Type B pancreatic cell (in vitro differentiated cells): Measurements from ENCODE around the gene FRZB. TPM values are rescaled to one million over a fixed set of nuclear protein-coding genes. Genes with fewer than 3 reads are reported as not detected.
"Not testable (repeated sequence)": the region's sequence is repeated elsewhere in the genome, so short reads cannot be mapped to it uniquely, and the experiment has no call there.

Experiments
- DNase-seq: peaks from one replicate; pipeline ENCODE4 v3.0.0; 2021; ENCODE audit warnings: mixed read lengths; ENCODE audit not compliant: unreplicated experiment; ENCODE audit errors: extremely low spot score
- H3K27ac Mint-ChIP-seq: 2 replicates; pipeline ENCODE4 v1.8.0; 2021; ENCODE audit warnings: mild to moderate bottlenecking, mixed read lengths
- H3K27me3 Mint-ChIP-seq: 2 replicates; pipeline ENCODE4 v1.8.0; 2021; ENCODE audit warnings: mixed read lengths
- H3K36me3 Mint-ChIP-seq: 2 replicates; pipeline ENCODE4 v1.8.0; 2021; ENCODE audit warnings: mixed read lengths
- H3K4me1 Mint-ChIP-seq: one replicate; pipeline ENCODE4 v1.8.0; 2021; ENCODE audit warnings: mixed read lengths; ENCODE audit not compliant: unreplicated experiment
- H3K4me3 Mint-ChIP-seq: 2 replicates; pipeline ENCODE4 v1.8.0; 2021; ENCODE audit warnings: mild to moderate bottlenecking, mixed read lengths
- H3K9me3 Mint-ChIP-seq: 2 replicates; pipeline ENCODE4 v1.8.0; 2021; ENCODE audit warnings: mixed read lengths
- total RNA-seq: library from RNA; stranded (reverse); gene quantifications from 2 replicates; pipeline ENCODE4 v1.2.1, GENCODE V29; 2021; ENCODE audit warnings: low replicate concordance
- TF ChIP-seq, protein P1 (sequence below): fragments of 200-600 bp; sonication (generic); conservative IDR thresholded peaks from 2 replicates; pipeline ENCODE4 v1.5.0; 2021; ENCODE audit warnings: antibody characterized with exemption, mild to moderate bottlenecking

FRZB gene
- total RNA-seq, 1 donor from 2014 or later, result 17.1 TPM

DNA sequence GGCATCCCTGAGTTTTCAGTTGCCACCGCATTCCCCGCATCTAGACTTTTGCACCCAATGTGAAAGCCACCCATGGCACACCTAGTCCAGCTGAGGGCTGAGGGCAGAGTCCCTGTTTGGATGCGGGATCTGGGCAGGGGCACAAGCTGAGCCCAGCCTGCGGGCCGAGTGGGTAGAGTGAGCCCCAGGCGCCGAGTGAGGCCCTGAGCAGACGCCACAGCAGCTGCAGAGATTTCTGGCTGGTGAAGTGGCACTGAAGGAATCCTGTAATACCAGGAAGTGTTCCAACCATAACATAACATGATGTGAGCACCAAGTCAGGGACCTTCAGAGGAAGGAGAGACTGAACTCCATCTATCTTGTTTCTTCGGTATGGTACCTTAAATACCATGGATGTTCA lies 27.7 kb upstream of the FRZB start:
- no peaks in the 10 kb centered on the region for H3K27me3 Mint-ChIP-seq
- no peak for DNase-seq
- no peak overlapping the region for H3K27ac Mint-ChIP-seq
- H3K4me1 Mint-ChIP-seq, result peaks cover 9% of the 10 kb centered on the region
- TF ChIP-seq, protein P1, sequence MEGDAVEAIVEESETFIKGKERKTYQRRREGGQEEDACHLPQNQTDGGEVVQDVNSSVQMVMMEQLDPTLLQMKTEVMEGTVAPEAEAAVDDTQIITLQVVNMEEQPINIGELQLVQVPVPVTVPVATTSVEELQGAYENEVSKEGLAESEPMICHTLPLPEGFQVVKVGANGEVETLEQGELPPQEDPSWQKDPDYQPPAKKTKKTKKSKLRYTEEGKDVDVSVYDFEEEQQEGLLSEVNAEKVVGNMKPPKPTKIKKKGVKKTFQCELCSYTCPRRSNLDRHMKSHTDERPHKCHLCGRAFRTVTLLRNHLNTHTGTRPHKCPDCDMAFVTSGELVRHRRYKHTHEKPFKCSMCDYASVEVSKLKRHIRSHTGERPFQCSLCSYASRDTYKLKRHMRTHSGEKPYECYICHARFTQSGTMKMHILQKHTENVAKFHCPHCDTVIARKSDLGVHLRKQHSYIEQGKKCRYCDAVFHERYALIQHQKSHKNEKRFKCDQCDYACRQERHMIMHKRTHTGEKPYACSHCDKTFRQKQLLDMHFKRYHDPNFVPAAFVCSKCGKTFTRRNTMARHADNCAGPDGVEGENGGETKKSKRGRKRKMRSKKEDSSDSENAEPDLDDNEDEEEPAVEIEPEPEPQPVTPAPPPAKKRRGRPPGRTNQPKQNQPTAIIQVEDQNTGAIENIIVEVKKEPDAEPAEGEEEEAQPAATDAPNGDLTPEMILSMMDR, result no peak
- H3K36me3 Mint-ChIP-seq, result no peaks in the 10 kb centered on the region
- no peaks in the 10 kb centered on the region for H3K9me3 Mint-ChIP-seq
- H3K4me3 Mint-ChIP-seq, result no peak overlapping the region

DNA sequence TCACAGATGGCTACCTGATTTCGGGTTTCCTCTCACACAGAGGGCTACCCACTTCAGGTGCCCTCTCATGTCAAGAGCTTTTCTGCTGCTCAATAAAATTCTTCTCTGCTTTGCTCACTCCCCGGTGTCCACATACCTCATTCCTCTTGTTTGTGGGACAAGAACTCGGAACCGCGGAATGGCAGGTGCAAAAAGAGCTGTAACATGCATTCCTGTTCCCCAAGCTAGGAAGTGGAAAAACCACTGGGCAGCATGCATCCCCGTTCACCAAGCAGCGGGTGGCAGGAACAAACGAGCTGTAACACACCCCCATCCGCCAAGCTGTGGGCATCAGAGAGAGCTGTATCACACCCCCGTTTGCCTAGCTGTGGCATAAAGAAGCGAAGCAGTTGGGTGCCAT lies 27.2 kb upstream of the FRZB start:
- Mint-ChIP-seq H3K27me3 (no peaks in the 10 kb centered on the region), H3K4me1 (peaks cover 9% of the 10 kb centered on the region), H3K4me3 (no peak overlapping the region), H3K27ac (no peak overlapping the region), H3K9me3 (no peaks in the 10 kb centered on the region), H3K36me3 (no peaks in the 10 kb centered on the region)
- TF ChIP-seq, protein P1, result no peak
- DNase-seq, result no peak

DNA sequence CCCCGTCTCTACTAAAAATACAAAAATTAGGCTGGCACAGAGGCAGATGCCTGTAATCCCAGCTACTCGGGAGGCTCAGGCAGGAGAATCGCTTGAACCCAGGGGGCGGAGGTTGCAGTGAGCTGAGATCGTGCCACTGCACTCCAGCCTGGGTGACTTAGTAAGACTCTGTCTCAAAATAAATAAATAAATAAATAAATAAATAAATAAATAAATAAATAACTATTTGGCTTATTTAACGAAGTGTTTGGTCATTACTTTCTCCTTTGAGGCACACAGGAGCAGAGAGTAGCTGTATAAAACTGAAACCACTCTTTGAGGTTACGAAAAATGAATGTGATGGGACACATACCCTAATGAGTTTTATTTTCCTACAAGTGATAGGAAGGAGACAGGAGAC lies 26.6 kb upstream of the FRZB start:
- not testable (repeated sequence) for DNase-seq, H3K4me3 Mint-ChIP-seq, H3K36me3 Mint-ChIP-seq, H3K27ac Mint-ChIP-seq, H3K4me1 Mint-ChIP-seq, H3K27me3 Mint-ChIP-seq, H3K9me3 Mint-ChIP-seq

DNA sequence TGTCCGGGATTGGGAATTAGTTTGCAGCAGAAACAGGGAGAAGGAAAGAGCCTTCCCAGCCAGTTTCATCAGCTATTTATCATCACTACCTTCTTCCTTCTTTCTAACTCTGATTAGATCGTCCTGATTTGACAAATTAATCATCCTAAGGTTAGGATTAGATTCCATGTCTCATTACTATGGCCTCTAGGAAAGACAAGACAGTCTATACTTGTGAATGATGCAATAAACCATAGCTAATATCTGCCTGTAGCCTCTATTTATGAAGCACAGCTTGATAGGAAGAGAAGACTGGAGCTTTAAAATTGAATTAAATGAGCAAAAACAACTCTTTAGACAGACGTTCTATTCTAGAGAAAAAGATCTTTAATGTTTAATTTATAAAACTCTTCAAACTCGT lies 25.2 kb upstream of the FRZB start:
- DNase-seq, result no peak
- H3K27ac Mint-ChIP-seq, result no peak overlapping the region
- TF ChIP-seq, protein P1, result no peak
- H3K4me3 Mint-ChIP-seq, result no peak overlapping the region
- H3K4me1 Mint-ChIP-seq, result peaks cover 9% of the 10 kb centered on the region
- H3K9me3 Mint-ChIP-seq, result no peaks in the 10 kb centered on the region
- H3K36me3 Mint-ChIP-seq, result no peaks in the 10 kb centered on the region
- H3K27me3 Mint-ChIP-seq, result no peaks in the 10 kb centered on the region

DNA sequence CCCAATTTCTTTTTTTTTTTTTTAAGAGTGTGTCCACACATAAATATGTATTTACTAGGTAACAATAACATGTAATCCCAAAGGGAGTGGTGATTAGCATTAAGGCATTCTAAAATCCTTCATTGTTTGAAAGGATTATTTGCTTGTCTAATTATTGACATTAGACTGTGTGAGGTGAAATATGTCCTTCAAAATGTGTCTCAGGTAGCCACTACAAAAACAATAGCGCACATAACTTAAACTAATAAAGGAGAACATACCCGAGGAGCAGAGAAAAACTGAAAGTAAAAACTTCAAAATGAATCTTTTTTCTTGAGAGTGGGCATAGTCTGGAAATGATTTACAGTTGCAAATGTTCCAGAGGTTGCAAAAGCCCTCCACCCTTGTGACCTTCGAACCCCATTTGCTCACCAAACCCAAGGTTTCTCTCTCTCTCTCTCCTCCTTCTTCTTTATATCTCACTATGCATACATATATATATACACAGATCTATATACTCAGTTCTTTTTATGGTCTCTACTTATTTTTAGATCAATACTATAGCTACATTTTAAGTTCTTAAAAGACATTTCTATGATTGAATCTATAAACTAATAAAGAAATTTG lies 24.4 kb upstream of the FRZB start:
- no peaks in the 10 kb centered on the region for H3K9me3 Mint-ChIP-seq

DNA sequence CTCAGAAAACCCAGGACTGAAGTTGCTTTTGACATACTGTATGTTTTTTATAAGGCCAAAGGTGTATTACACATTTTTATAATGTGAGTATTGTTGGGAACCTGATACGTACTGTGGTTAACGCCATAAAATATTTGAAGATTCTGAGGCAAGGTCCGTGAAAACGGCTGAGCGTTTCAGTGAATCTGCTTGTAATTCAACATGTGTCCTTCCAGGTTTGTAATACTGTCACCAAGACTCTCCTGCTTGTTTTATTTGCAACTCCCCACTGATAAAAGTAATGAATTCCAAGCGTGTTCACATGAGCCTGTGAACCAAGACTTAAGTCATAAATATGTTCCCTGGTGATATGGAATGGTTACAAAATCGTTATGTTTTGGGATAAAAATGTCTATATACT lies 23.9 kb upstream of the FRZB start:
- H3K9me3 Mint-ChIP-seq, result no peaks in the 10 kb centered on the region
- no peak overlapping the region for H3K4me3 Mint-ChIP-seq
- TF ChIP-seq, protein P1, result no peak
- no peaks in the 10 kb centered on the region for H3K27me3 Mint-ChIP-seq
- H3K4me1 Mint-ChIP-seq, result peaks cover 9% of the 10 kb centered on the region
- DNase-seq, result no peak
- no peaks in the 10 kb centered on the region for H3K36me3 Mint-ChIP-seq
- H3K27ac Mint-ChIP-seq, result no peak overlapping the region

More for the DNA sequence above, 24.4 kb upstream of the FRZB start:
- Mint-ChIP-seq H3K4me1 (peaks cover 9% of the 10 kb centered on the region), H3K36me3 (no peaks in the 10 kb centered on the region), H3K4me3 (peak overlapping the region; percentile 16), H3K27me3 (no peaks in the 10 kb centered on the region), H3K27ac (no peak overlapping the region)
- TF ChIP-seq, protein P1, result no peak
- no peak for DNase-seq
